Tibial artery (tissue), 4 donors: ENCODE data around the gene PRLH.

Experiments
- DNase-seq, 2 donors: peaks; one replicate each; pipeline ENCODE4 v3.0.0-alpha.2; 2019
- H3K27ac ChIP-seq, 2 donors: fragments of 200-600 bp; sonication (generic) in 1 of 2; 1 replicate in 1 of 2; 2 replicates in 1 of 2; pipeline ENCODE4 v1.5.1; 2018 to 2019; ENCODE audit warnings: mild to moderate bottlenecking in 1 of 2
- H3K27me3 ChIP-seq, 2 donors: fragments of 200-600 bp; sonication (generic) in 1 of 2; one replicate each; pipeline versions ENCODE4 v1.5.1 to v1.6.0; 2016 to 2019
- H3K36me3 ChIP-seq, 3 donors: fragments of 200-600 bp; sonication (generic) in 2 of 3; one replicate each; pipeline ENCODE4 v1.5.1; 2016 to 2019; ENCODE audit warnings: mild to moderate bottlenecking in 2 of 3
- H3K4me1 ChIP-seq, 4 donors: fragments of 200-600 bp; sonication (generic) in 2 of 4; 1 replicate in 3 of 4; 2 replicates in 1 of 4; pipeline ENCODE4 v1.5.1; 2016 to 2019
- H3K4me3 ChIP-seq, 2 donors: fragments of 200-600 bp; sonication (generic) in 1 of 2; 1 replicate in 1 of 2; 2 replicates in 1 of 2; pipeline ENCODE4 v1.5.1; 2018 to 2019; ENCODE audit warnings: mild to moderate bottlenecking in 2 of 2
- H3K9me3 ChIP-seq, 3 donors: fragments of 200-600 bp; sonication (generic) in 1 of 3; one replicate each; pipeline ENCODE4 v1.5.1; 2016 to 2019
- CTCF ChIP-seq, 2 experiments: fragments of 200-600 bp in 1 of 2; fragments of 450-650 bp in 1 of 2; IDR thresholded peaks; one replicate each; pipeline ENCODE4 v1.5.1; 2017 to 2019; ENCODE audit warnings: antibody characterized with exemption in 2 of 2, mild to moderate bottlenecking in 1 of 2, moderate library complexity in 1 of 2
- intact Hi-C: fragments of 100-400 bp; cut with DNase I; formaldehyde crosslinking; loops from one replicate; pipeline ENCODE4 v1.15.0; 2023; ENCODE audit warnings: low total_unique reads

PRLH gene

GRCh38 chr2:237546876-237547395 is 19.4 kb upstream of the PRLH start:
- Histone ChIP-seq H3K4me1 (no peaks in the 10 kb centered on the region), H3K4me3 (no peak overlapping the region), H3K9me3 (no peaks in the 10 kb centered on the region), H3K27ac (no peak overlapping the region), H3K27me3 (peaks cover 0 to 28% of the 10 kb centered on the region in 2 donors), H3K36me3 (peaks cover 0 to 28% (median 0%) of the 10 kb centered on the region in 3 donors)
- intact Hi-C loops, result no loop called here
- DNase-seq, result peak in 1 of 2 donors; percentile 55
- no peak for TF ChIP-seq CTCF (IDR thresholded peaks at IDR 0.05)

- H3K27me3 ChIP-seq, result peaks cover 0 to 23% of the 10 kb centered on the region in 2 donors
- intact Hi-C loops, result no loop called here
- peaks cover 0 to 30% (median 0%) of the 10 kb centered on the region in 3 donors for H3K36me3 ChIP-seq
- TF ChIP-seq CTCF (IDR thresholded peaks at IDR 0.05), result no peak
- no peak overlapping the region for H3K4me3 ChIP-seq
- no peaks in the 10 kb centered on the region for H3K9me3 ChIP-seq
- no peak overlapping the region for H3K27ac ChIP-seq
- DNase-seq, result peak in 1 of 2 donors; percentile 46
- no peaks in the 10 kb centered on the region for H3K4me1 ChIP-seq
Measured at GRCh38 chr2:237547841-237548416, 18.4 kb upstream of the PRLH start.

DNA sequence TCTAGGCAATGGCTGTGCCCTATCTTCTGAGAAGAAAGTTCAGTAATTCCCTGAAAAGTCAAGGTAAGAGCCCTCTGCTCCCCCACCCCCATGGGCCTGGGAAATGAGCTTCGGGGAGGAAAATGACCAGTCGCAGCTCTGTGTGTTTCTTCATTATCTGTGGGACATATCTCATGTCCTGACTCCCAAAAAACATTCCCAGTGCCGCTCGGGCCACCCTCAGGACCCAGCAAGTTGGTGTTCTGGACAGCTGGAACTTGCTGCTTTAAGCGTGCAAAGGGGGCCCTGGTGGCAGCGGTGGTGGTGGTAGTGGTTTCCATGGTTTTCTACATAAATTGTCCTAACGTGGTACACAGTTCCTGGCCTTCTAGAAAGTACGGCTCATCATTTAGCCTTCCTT is 17.2 kb upstream of the PRLH start:
- Histone ChIP-seq H3K27ac (no peak overlapping the region), H3K36me3 (peaks cover 0 to 43% (median 0%) of the 10 kb centered on the region in 3 donors), H3K4me1 (no peaks in the 10 kb centered on the region), H3K4me3 (no peak overlapping the region), H3K27me3 (peaks cover 0 to 23% of the 10 kb centered on the region in 2 donors), H3K9me3 (no peaks in the 10 kb centered on the region)
- DNase-seq, result no peak
- intact Hi-C loops, result no loop called here
- TF ChIP-seq CTCF (IDR thresholded peaks at IDR 0.05), result no peak

DNA sequence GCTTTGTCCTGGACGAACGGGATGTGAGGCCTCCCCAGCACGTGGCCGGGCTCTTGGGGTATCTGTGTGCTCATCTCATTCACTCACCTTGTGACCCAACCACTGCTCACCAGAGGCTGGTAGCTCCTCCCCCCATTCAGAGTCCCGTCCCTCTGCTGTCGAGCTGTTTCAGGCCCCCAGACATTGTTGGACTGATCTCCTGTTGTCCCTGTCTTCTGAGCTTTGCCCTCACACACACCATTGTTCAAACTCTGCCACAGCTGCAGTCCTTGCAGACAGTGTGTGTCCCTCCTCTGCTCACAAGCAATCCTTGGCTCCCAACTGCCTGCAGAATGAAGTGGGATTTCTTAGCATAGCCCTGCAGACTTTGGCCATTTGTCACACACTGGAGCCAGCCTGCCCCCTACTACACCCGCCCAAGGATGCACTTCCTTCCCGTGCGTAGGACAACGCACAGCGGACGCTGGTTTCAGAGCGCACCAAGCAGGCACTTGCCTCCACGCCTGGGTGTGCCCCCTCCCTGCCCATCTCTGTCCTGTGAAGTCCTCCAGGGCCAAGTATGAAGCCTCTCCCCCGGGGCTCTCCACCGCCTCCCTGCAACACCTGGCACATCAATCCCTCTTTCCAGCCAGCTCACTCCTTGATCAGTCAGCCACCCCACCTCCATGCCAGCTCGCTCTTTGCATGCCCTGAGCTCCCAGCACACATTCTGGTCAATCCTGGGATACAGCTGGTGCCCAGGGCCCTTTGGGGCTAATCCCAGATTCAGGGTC is 16.5 kb upstream of the PRLH start:
- peaks cover 0 to 1% (median 0%) of the 10 kb centered on the region in 3 donors for H3K9me3 ChIP-seq
- no peak for DNase-seq
- H3K27me3 ChIP-seq, result peaks cover 0 to 25% of the 10 kb centered on the region in 2 donors
- peaks cover 0 to 49% (median 0%) of the 10 kb centered on the region in 3 donors for H3K36me3 ChIP-seq
- no peak overlapping the region for H3K4me3 ChIP-seq
- TF ChIP-seq CTCF (IDR thresholded peaks at IDR 0.05), result no peak
- H3K27ac ChIP-seq, result no peak overlapping the region
- intact Hi-C loops, result no loop called here
- H3K4me1 ChIP-seq, result no peaks in the 10 kb centered on the region

DNA sequence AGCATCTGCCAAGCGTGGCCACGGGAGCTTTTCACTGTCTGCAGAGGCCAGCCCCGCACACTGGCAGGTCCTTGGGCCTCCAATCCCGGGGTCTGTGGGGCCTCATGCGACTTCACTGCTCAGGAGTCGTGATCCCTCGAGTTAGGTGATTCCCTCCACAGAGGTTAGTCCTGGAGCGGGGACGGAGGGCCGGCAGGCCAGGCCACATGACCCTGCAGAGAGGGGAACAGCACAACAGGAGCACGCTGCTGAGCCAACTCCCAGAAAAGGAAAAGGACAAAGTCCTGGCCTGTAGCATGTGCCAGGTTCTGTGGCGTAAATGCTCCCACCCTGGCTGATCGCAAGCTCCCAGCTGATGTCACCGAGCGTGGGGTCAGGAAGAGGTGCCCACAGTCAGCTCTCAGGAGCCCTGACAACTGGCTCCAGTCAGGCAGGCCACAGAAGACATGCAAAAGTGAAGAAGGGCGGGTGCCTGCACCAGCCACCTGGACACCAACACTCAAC is 15.3 kb upstream of the PRLH start:
- Histone ChIP-seq H3K36me3 (peaks cover 0 to 58% (median 0%) of the 10 kb centered on the region in 3 donors), H3K27ac (no peak overlapping the region), H3K9me3 (peaks cover 0 to 11% (median 11%) of the 10 kb centered on the region in 3 donors), H3K27me3 (peaks cover 0 to 25% of the 10 kb centered on the region in 2 donors), H3K4me3 (no peak overlapping the region), H3K4me1 (no peaks in the 10 kb centered on the region)
- no peak for DNase-seq
- intact Hi-C loops, result no loop called here
- no peak for TF ChIP-seq CTCF (IDR thresholded peaks at IDR 0.05)
